Memory B cell (primary cell): ENCODE results near the gene FBXO2.

Experiments
- ATAC-seq: fragments of 150-1000 bp; cut with Tn5 transposase; 2 replicates; pipeline ENCODE4 v1.10.0; 2021; ENCODE audit warnings: low read depth, mild to moderate bottlenecking, moderate library complexity
- DNase-seq, 2 donors: peaks; one replicate each; pipeline ENCODE4 v3.0.0; 2022; ENCODE audit warnings: low spot score in 2 of 2
- H3K27ac Mint-ChIP-seq: one replicate; pipeline ENCODE4 v1.8.0; 2022; ENCODE audit warnings: mild to moderate bottlenecking, moderate library complexity, mixed read lengths
- H3K27me3 Mint-ChIP-seq: one replicate; pipeline ENCODE4 v1.8.0; 2022; ENCODE audit warnings: mixed read lengths
- H3K36me3 Mint-ChIP-seq: one replicate; pipeline ENCODE4 v1.8.0; 2022; ENCODE audit warnings: mild to moderate bottlenecking, mixed read lengths
- H3K4me1 Mint-ChIP-seq: one replicate; pipeline ENCODE4 v1.8.0; 2022; ENCODE audit warnings: mixed read lengths
- H3K4me3 Mint-ChIP-seq: one replicate; pipeline ENCODE4 v1.8.0; 2022; ENCODE audit warnings: mild to moderate bottlenecking, moderate library complexity, mixed read lengths
- H3K9me3 Mint-ChIP-seq: one replicate; pipeline ENCODE4 v1.8.0; 2022; ENCODE audit warnings: mixed read lengths

Gene FBXO2

DNA sequence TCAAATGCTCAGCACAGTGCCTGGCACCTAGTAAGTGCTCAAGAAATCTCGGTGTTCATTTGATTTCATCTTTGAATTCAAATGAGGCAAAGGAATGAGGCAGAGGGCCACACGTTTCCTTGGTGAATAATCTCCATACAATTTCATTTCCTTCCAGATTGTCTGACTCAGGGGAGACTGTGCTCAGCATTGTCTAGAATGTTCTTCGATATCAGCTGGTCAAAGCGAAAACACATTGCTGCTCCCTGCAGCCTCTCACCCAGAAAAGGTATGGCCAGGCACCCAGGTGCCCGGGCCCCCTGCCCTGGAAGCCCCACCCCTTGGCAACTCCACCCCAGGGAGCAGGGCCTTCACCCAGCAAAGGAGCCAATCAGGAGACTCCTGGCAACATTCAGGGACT is 55.8 kb downstream of the FBXO2 start:
- Mint-ChIP-seq H3K27ac (no peak overlapping the region), H3K36me3 (no peaks in the 10 kb centered on the region), H3K27me3 (peaks cover 23% of the 10 kb centered on the region), H3K4me1 (no peaks in the 10 kb centered on the region), H3K4me3 (no peak overlapping the region), H3K9me3 (no peaks in the 10 kb centered on the region)
- no peak for ATAC-seq
- DNase-seq, result no peak
